Stomach (tissue), 9 donors: ENCODE data around the gene PKD1L1. TPM values are rescaled to one million over a fixed set of nuclear protein-coding genes. Genes with fewer than 3 reads are reported as not detected.

Experiments used
- DNase-seq, 2 donors: peaks; one replicate each; pipeline versions ENCODE4 v3.0.0 to v3.0.0-alpha.2; 2013 to 2019
- H3K27ac ChIP-seq, 5 donors: fragments of 200-600 bp in 4 of 5; sonication (generic) in 4 of 5; one replicate each; pipeline ENCODE4 v1.5.1; 2013 to 2019; ENCODE audit warnings: mild to moderate bottlenecking in 1 of 5, moderate library complexity in 1 of 5
- H3K27me3 ChIP-seq, 3 donors: fragments of 200-600 bp; sonication (generic); one replicate each; pipeline ENCODE4 v1.5.1; 2017 to 2019; ENCODE audit warnings: mixed run types in 1 of 3
- H3K36me3 ChIP-seq, 4 donors: fragments of 200-600 bp; sonication (generic); 1 replicate in 3 of 4; 2 replicates in 1 of 4; pipeline ENCODE4 v1.5.1; 2016 to 2019
- H3K4me1 ChIP-seq, 4 donors: fragments of 200-600 bp; sonication (generic); one replicate each; pipeline ENCODE4 v1.5.1; 2016 to 2019
- H3K4me3 ChIP-seq, 4 donors: fragments of 200-600 bp; sonication (generic) in 3 of 4; one replicate each; pipeline ENCODE4 v1.5.1; 2016 to 2019; ENCODE audit warnings: mild to moderate bottlenecking in 1 of 4
- H3K9me3 ChIP-seq, 4 donors: fragments of 200-600 bp; sonication (generic); one replicate each; pipeline ENCODE4 v1.5.1; 2016 to 2019
- EP300 ChIP-seq: sonication (generic); formaldehyde crosslinking; IDR thresholded peaks from one replicate; pipeline ENCODE4 v1.6.1; 2017; ENCODE audit warnings: antibody characterized with exemption
- POLR2A ChIP-seq, 4 donors: fragments of 450-650 bp; IDR thresholded peaks; one replicate each; pipeline ENCODE4 v1.6.1; 2016; ENCODE audit warnings: antibody characterized with exemption in 4 of 4, control low read depth in 2 of 4, mild to moderate bottlenecking in 1 of 4, moderate library complexity in 1 of 4
- POLR2AphosphoS5 ChIP-seq, 3 donors: sonication (generic); formaldehyde crosslinking; IDR thresholded peaks; one replicate each; pipeline ENCODE4 v1.6.1; 2016; ENCODE audit warnings: antibody characterized with exemption in 3 of 3
- WGBS, 5 donors: extraction: QIAGEN DNeasy Blood & Tissue Kit in 3 of 5; methylation state at CpG; one replicate each; pipeline versions ENCODE4 v1.1.5 to v1.1.7; 2013 to 2018; 5-methylcytosine and 5-hydroxymethylcytosine counted together
- intact Hi-C: fragments of 100-400 bp; cut with DNase I; formaldehyde crosslinking; loops from one replicate; pipeline ENCODE4 v1.15.1; 2023; ENCODE audit warnings: low total_unique reads
- polyA plus RNA-seq, 3 donors: library from polyadenylated mRNA; stranded (reverse); fragments of 200-250 nt; gene quantifications; one replicate each; pipeline ENCODE4 v1.2.3, GENCODE V29; 2013
- total RNA-seq, 5 donors: library from RNA; depleted of rRNA; stranded (reverse); fragments of >200 nt; gene quantifications; one replicate each; pipeline versions ENCODE4 v1.1.0 to v1.2.3, GENCODE V29; 2014 to 2016
- TF ChIP-seq, protein P1 (sequence below), 7 experiments: fragments of 450-650 bp in 4 of 7; fragments of 200-600 bp in 3 of 7; sonication (generic) in 3 of 7; IDR thresholded peaks; one replicate each; pipeline ENCODE4 v1.5.1; 2016 to 2019; ENCODE audit warnings: antibody characterized with exemption in 7 of 7, control low read depth in 2 of 7, mild to moderate bottlenecking in 1 of 7
- donor health status: healthy with polysubstance abuse.
- donor health status: Bipolar disorder and iron deficiency.
- donor health status: healthy.

PKD1L1 gene
- total and polyA plus RNA-seq, 8 donors, result under 0.01 to 1.2 (median 0.10) TPM; not detected in 2

- TF ChIP-seq EP300 (no peak), POLR2AphosphoS5 (IDR thresholded peaks at IDR 0.05) (no peak), POLR2A (IDR thresholded peaks at IDR 0.05) (no peak)
- TF ChIP-seq, protein P1, sequence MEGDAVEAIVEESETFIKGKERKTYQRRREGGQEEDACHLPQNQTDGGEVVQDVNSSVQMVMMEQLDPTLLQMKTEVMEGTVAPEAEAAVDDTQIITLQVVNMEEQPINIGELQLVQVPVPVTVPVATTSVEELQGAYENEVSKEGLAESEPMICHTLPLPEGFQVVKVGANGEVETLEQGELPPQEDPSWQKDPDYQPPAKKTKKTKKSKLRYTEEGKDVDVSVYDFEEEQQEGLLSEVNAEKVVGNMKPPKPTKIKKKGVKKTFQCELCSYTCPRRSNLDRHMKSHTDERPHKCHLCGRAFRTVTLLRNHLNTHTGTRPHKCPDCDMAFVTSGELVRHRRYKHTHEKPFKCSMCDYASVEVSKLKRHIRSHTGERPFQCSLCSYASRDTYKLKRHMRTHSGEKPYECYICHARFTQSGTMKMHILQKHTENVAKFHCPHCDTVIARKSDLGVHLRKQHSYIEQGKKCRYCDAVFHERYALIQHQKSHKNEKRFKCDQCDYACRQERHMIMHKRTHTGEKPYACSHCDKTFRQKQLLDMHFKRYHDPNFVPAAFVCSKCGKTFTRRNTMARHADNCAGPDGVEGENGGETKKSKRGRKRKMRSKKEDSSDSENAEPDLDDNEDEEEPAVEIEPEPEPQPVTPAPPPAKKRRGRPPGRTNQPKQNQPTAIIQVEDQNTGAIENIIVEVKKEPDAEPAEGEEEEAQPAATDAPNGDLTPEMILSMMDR (IDR thresholded peaks at IDR 0.05), result no peak
- Histone ChIP-seq H3K4me3 (no peak overlapping the region), H3K9me3 (no peaks in the 10 kb centered on the region), H3K27ac (no peak overlapping the region), H3K36me3 (peaks cover 54 to 86% (median 78%) of the 10 kb centered on the region in 4 donors), H3K4me1 (peaks cover 7 to 30% (median 13%) of the 10 kb centered on the region in 4 donors), H3K27me3 (no peaks in the 10 kb centered on the region)
- intact Hi-C loops, result no loop called here
- DNase-seq, result no peak
- 73 to 81% (median 77%) methylated on average over 1 of the region's 1 CpG for whole genome bisulfite sequencing, 5 donors
Observed at GRCh38 chr7:47973739-47974138, 25.5 kb upstream of the PKD1L1 start.

- no peak overlapping the region for H3K4me3 ChIP-seq
- 29 to 56% (median 34%) methylated on average over 1 of the region's 1 CpG for WGBS, 5 donors
- H3K27ac ChIP-seq, result peak overlapping the region in 4 of 5 donors; percentile 16 to 57 (median 49)
- intact Hi-C loops, result no loop called here
- no peaks in the 10 kb centered on the region for H3K27me3 ChIP-seq
- no peak for TF ChIP-seq POLR2A (IDR thresholded peaks at IDR 0.05)
- TF ChIP-seq, protein P1 (IDR thresholded peaks at IDR 0.05), result no peak
- DNase-seq, result no peak
- H3K36me3 ChIP-seq, result peaks cover 57 to 91% (median 81%) of the 10 kb centered on the region in 4 donors
- peaks cover 0 to 14% (median 0%) of the 10 kb centered on the region in 4 donors for H3K4me1 ChIP-seq
- H3K9me3 ChIP-seq, result no peaks in the 10 kb centered on the region
Observed at GRCh38 chr7:47970761-47971160, 22.5 kb upstream of the PKD1L1 start.

- H3K27ac ChIP-seq, result peak overlapping the region in 1 of 5 donors; percentile 51
- DNase-seq, result peak; percentile 59 to 86
- H3K27me3 ChIP-seq, result no peaks in the 10 kb centered on the region
Observed at GRCh38 chr7:47968847-47969774, 20.8 kb upstream of the PKD1L1 start.

GRCh38 chr7:47967708-47968107 is 19.4 kb upstream of the PKD1L1 start:
- H3K4me3 ChIP-seq, result no peak overlapping the region
- DNase-seq, result no peak
- H3K36me3 ChIP-seq, result peaks cover 56 to 91% (median 81%) of the 10 kb centered on the region in 4 donors
- H3K9me3 ChIP-seq, result no peaks in the 10 kb centered on the region
- peaks cover 0 to 14% (median 0%) of the 10 kb centered on the region in 4 donors for H3K4me1 ChIP-seq
- intact Hi-C loops, result no loop called here
- no peak overlapping the region for H3K27ac ChIP-seq
- TF ChIP-seq EP300 (no peak), POLR2A (IDR thresholded peaks at IDR 0.05) (no peak), POLR2AphosphoS5 (IDR thresholded peaks at IDR 0.05) (no peak)
- TF ChIP-seq, protein P1 (IDR thresholded peaks at IDR 0.05), result no peak
- H3K27me3 ChIP-seq, result no peaks in the 10 kb centered on the region
- WGBS, 5 donors, result 81 to 94% (median 88%) methylated on average over 2 of the region's 2 CpGs

More at GRCh38 chr7:47968847-47969774, 20.8 kb upstream of the PKD1L1 start:
- H3K4me1 ChIP-seq, result peaks cover 0 to 14% (median 0%) of the 10 kb centered on the region in 4 donors
- no peak overlapping the region for H3K4me3 ChIP-seq
- intact Hi-C loops, result no loop called here
- TF ChIP-seq, protein P1 (IDR thresholded peaks at IDR 0.05), result peak in 5 of 7 experiments; percentile 31 to 80 (median 78)
- TF ChIP-seq EP300, result no peak
- H3K9me3 ChIP-seq, result no peaks in the 10 kb centered on the region
- WGBS, 5 donors, result 42 to 55% (median 48%) methylated on average over 5 of the region's 5 CpGs
- peaks cover 59 to 91% (median 81%) of the 10 kb centered on the region in 4 donors for H3K36me3 ChIP-seq
